HL-60/S4 treated with retinoic acid at 250 ng/mL for 4 days and 3 days (cell line): Measurements from ENCODE around the gene KYAT1.

ENCODE experiments used
- in situ Hi-C: fragments of 300-500 bp; cut with MboI; formaldehyde crosslinking; loops from 2 replicates; pipeline ENCODE4 v1.7.0; 2022; ENCODE audit warnings: low sequenced_read_pairs

Gene KYAT1

DNA sequence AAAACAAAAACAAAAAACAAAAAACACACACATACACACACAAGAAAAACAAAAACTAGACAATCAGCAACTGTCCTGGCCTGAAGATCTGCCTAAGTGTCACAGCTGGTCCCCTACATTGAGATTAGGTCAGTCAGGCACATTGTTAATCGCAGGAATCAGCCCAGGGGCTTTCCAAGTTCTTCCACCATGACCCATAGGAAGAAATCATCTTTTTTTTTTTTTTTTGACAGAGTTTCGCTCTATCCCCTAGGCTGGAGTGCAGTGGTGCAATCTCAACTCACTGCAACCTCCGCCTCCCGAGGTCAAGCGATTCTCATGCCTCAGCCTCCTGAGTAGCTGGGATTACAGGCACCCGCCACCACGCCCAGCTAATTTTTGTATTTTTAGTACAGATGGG, 38.6 kb downstream of the KYAT1 start:
- in situ Hi-C loops, result loop anchor here (25.0 kb wide), 1 partner anchor 769 kb away; the partner anchor contains the start of gene C9orf50

DNA sequence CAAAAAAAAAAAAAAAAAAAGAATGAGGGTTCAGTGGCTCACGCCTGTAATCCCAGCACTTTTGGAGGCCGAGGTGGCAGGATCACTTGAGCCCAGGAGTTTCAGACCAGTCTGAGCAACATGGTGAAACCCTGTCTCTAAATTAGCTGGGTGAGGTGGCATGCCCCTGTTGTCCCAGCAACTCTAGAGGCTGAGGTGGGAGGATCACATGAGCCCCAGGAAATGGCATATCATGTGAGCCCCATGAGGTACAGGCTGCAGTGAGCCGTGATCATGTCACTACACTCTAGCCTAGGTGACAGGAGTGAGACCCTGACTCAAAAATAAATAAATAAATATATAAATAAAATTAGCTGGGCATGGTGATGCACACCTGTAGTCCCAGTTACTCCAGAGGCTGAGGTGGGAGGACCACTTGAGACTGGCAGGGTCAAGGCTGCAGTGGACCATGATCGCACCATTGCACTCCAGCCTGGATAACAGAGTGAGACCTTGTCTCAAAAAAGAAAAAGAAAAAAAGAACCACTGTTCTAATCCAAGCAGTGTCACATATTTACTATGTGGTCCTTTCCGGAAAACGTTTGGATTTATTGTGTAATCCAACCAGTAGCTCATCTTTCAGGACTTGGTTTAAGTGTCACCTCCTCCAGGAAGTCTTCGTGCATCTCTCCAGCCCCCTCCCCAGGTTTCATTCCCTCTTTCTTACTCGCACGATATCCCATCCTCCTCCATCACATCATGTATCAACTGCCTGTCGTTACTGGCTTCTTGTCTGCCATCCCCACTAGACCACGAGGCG, 39.9 kb downstream of the KYAT1 start:
- in situ Hi-C loops, result loop anchor here (25.0 kb wide), 1 partner anchor 770 kb away; the partner anchor contains the start of gene C9orf50

DNA sequence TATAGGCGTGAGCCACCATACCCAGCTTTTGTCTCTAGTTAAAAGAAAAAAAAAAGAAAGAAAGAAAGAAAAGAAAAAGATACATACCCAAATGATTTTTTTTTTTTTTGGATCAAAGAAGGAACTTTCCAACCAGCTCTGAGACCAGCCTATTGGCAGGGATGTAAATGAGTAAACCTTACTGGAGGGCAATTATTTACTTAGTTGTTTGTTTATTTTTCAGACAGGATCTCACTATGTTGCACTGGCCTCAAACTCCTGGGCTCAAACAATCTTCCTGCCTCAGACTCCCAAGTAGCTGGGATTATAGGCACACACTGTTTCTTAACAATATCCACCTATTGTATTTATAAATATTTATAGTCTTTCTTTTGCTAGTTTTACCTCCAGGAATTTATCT, 41.2 kb downstream of the KYAT1 start:
- in situ Hi-C loops, result loop anchor here (25.0 kb wide), 1 partner anchor 772 kb away; the partner anchor contains the start of gene C9orf50

DNA sequence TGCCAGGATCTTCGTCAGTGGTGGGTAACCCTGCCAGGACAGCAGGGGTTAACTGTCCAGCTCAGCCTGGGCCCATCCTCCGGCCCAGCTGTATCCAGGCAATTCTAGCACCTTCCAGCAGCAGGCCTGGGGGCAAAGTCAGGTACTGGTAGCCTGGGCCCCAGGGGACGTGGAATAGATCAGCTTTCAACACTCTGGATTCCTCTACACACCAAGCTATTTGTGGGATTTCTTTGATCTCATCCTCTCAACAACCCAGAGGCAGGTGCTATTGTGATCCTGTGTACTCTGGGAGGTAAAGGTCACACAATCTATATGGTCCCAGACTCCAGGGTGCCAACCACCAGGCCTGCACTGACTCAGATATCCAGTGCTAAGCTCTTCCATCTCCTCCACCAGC, 43.4 kb downstream of the KYAT1 start:
- in situ Hi-C loops, result loop anchor here (25.0 kb wide), 1 partner anchor 774 kb away; the partner anchor contains the start of gene C9orf50

DNA sequence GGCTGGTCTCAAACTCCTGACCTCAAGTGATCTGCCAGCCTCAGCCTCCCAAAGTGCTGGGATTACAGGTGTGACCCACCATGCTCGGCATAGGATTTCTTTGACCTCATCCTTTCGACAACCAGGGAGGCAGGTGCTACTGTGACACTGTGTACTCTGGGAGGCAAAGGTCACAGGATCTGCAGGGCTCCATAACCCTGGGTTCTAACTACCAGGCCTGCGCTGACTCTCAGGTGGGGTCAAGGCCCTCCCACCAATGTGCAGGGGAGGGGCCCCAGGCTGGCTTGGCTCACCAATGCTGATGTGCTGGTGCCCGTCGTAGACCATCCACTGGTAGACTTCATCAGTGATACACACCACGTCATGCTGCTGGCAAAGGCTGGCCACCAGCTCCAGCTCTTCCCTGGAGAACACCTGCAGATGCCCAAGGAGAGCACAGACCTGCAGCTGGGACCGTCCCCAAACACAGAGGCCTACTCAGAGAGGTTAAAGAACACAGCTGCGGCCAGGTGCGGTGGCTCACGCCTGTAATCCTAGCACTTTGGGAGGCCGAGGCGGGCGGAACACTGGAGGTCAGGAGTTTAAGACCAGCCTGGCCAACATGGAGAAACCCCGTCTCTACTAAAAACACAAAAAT, 45.1 kb downstream of the KYAT1 start:
- in situ Hi-C loops, result loop anchor here (25.0 kb wide), 1 partner anchor 776 kb away; the partner anchor contains the start of gene C9orf50

DNA sequence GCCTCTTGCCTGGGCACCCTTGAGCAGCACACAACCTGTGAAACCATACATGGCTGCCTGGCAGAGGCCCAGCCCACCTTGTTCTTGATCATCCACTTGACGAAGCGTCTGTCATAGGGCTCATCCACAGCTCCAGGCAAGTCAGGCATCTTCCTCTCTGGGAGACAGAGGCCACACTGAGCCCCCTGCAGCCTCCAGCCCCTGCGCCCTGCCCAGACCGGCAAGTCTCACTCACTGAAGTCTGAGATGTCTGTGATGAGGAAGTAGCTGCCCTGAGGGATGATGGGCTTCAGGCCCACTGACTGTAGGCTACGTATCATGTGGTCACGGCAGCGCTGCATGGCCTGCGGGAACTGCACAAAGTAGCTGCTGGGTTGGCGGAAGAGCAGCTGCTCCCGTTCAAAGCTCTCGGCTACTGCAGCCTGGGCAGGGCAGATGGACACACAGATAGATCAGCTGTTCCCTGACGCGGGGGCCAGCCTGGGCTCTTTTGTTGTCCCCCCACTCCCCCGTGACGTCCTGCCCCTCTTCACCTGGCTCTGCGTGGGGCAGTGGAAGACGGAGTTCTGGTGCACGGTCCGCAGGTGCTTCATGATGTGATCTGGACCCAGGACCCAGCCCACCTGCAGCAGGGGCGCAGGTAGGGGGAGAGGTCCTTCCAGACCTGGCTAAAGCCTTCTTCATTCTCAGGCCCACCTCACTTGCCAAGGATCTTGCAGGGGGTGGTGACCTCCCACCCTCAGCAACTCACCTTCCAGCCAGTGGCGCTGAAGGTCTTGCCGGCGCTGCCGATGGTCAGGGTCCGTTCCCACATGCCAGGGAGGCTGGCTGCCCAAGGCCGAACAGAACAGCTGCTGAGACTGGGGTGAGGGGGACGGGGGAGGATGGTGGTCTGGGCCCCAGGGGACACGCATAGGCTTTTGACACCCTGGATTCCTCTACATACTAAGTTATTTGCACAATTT, 46.2 kb downstream of the KYAT1 start:
- in situ Hi-C loops, result loop anchor here (25.0 kb wide), 1 partner anchor 777 kb away; the partner anchor contains the start of gene C9orf50

DNA sequence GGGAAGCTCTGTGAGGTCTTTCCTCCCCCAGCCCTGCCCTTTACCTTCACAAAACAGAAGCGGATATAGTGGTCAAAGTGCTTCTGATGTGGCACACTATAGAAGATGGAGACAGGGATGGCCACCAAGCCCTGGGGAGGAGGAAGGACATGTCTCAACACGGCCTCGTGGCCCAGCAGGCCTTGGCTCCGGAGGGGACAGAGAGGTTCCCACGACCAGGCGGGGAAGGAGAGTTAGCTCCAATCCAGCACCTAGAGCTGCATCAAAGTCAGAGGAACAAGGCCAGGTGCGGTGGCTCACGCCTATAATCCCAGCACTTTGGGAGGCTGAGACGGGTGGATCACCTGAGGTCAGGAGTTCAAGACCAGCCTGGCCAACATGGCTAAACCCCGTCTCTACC, 48.1 kb downstream of the KYAT1 start:
- in situ Hi-C loops, result loop anchor here (25.0 kb wide), 1 partner anchor 779 kb away; the partner anchor contains the start of gene C9orf50

DNA sequence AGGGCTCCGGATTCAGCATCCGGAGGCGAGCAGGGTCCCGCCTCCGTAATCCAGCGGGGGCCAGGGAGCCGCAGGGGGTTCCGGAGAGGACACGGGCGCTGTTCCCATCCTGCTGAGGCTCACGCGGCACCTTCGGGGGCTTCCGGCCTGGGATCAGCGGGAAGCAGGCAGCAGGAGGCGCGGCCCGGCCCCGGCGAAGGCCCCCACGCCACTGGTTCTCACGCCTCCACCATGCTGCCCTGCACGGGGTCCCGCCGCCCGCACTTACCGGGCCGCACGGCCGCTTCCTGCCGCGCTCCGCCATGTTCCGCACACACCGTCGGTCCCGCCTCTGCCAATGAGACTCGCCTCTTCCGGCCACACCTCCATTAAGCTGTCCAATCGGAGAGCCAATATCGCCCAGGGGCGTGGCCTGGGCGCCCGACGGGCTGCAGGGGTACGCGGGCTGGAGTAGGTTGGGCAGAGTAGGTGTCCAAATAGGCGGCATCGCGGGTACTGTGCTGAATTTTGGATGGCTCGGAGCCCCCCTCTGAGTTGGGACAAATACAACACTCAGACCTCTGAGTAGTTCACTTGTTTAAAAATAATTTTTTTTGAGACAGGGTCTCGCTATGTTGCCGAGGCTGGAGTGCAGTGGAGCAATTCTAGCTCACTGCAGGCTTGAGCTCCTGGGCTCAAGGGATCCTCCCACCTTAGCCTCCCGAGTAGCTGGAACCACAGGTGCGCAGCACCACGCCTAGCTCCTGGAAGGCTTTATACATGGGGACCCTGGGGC, 52.1 kb downstream of the KYAT1 start, which contains the start of gene SPOUT1:
SPOUT1 (minus strand) TSS at position 318 of the 775 bp plus-strand sequence; CDS start at position 304, 14 bp downstream.
- in situ Hi-C loops, result loop anchor here (25.0 kb wide), 1 partner anchor 783 kb away; the partner anchor contains the start of gene C9orf50

DNA sequence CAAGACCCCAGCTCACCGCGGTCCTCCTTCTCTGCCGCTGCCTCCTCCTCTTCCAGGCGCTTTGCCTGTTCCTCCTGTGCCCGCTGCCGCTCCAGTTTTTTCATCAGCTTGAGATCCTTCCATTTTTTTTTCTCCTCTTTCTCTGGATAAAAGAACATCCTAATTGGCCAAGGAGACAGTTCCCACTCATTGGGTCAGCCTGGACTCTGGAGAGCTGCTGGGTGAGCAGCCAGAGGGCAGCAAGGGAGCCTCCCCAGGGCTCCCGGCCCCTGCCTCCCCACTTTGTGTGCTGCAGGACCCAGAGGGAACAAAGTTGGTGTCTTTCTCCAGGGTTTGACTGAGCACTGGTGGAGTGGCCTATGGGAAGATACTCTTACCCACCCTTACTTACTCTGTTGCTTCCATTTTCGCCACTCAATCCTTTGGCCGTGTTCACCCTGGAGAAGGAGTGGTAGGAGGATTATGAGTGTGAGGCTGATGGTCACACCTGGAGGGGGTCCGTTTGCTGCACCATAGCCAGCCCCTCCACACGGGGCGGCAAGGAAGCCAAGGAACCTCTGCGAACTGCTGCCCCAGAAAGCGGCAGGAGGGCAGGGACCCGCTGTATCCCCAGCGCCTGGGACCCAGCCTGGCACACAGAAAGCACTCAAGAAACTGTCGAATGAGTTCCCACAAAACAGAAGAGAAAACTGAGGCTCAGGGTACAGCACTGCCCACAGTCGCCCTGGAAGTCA, 52.9 kb downstream of the KYAT1 start:
- in situ Hi-C loops, result loop anchor here (25.0 kb wide), 1 partner anchor 783 kb away; the partner anchor contains the start of gene C9orf50

DNA sequence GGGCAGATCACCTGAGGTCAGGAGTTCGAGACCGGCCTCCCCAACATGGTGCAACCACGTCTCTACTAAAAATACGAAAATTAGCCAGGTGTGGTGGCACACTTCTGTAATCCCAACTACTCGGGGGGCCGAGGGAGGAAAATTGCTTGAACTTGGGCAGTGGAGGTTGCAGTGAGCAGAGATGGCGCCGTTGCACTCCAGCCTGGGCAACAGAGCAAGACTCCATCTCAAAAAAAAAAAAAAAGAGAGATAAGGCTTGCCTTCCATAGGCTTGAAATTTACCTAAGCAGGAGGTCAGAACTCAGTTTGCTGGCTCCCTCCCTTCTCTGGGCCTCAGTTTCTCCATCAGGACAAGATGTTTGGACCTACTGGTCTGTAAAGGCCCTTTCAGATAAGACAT, 53.5 kb downstream of the KYAT1 start:
- in situ Hi-C loops, result loop anchor here (25.0 kb wide), 1 partner anchor 784 kb away; the partner anchor contains the start of gene C9orf50

DNA sequence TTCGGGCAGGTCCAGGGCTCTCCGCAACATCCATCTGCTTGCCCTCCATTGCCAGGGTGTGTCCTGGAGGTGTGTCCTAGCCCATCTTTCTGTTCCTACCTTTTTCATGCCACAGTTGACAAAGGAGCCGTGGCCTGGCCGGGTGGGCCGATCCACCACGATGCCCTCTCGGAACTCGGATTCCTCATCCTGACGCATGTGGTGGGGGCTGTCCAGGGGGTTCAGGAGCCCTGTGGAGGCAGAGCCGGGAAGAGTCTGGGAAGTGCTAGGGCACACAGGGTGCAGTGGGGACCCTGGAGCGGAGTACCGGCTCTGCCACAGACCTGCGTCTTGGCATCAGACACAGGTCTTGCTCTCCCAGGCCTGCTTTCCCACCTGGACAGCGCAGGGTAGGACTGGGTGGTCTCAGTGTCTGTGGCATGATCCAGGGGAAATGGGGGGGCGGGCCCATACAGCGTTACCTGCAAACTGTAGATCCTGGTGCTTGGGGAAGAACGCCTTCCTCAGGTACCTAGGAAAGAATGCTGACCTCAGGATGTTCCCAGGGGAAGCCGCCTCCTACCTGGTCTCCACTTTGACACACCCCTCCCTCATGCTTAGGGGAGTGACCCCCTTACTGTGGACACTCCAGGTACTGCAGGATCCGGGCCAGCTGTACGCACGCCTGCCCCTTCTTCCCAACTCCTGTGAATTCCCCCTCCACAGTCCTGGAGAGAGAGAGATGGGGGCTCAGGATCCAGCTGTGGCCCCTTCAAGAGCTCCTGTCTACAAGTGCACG, 55.6 kb downstream of the KYAT1 start:
- in situ Hi-C loops, result loop anchor here (25.0 kb wide), 1 partner anchor 786 kb away; the partner anchor contains the start of gene C9orf50

DNA sequence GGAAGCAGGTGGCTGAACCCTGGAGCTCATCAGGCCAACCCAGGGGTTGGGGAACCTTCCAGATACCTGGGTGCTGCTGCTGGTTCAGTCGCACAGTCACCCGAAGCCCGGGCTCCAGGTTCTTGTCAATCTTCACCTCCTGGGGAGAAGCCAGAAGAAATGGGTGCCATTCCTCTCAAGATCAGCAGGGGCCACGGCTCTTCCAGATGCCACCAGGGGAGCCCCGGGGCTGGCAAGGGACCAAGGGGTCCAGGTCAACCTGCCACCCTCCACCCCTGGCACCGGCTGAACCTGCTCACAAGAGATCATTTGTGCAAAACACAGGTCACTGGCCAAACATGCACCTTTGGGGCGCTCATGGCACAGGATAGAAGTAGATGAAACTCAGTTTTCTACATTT, 56.8 kb downstream of the KYAT1 start:
- in situ Hi-C loops, result loop anchor here (25.0 kb wide), 1 partner anchor 787 kb away; the partner anchor contains the start of gene C9orf50

DNA sequence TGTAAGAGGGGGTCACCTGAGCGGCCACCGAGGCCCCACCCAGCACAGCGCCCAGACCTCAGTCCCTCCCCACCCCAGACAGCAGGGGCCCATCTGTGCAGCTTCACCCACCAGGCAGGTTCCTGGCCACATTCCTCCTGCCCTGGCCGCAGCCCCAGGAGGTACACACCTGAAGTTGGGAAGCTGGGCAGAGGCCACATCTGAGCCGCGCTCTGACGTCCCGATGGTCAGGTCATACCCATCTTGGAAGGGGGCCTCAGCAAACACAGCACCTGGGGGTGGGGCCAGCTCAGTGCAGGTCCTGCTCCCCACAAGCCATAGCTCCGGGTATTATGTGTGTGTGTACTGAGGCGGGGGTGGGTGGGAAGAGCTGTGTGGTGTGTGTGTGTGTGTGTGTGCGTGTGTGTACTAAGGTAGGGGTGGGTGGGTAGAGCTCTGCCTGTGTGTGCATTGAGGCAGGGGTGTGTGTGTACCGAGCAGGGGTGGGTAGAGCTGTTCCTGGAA, 57.8 kb downstream of the KYAT1 start:
- in situ Hi-C loops, result no loop called here

DNA sequence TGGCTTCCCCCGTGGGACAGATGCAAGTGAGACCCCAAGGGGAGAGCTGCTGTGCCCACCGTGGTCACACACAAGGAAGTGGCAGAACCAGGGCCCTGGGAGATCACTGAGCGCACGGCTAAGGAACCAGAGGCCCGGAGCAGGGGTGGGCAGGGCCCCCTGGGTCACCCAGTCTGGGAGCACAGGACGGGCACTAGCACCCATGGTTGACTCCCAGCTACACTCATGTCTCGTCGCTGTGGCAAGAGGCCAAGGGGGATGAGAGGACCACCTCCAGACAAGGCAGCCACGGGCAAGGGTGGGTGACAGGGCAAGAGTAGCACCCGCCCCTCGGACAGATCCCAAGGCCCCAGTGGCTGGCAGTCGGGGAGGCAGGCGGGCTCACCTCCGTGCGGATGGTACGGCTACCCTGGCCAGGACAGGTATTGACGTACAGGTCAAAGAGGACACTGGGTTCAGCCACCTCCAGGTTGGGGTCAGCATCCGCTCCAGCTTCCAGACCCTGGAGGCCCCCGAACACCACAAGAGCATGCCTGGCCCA, 58.3 kb downstream of the KYAT1 start:
- in situ Hi-C loops, result no loop called here

DNA sequence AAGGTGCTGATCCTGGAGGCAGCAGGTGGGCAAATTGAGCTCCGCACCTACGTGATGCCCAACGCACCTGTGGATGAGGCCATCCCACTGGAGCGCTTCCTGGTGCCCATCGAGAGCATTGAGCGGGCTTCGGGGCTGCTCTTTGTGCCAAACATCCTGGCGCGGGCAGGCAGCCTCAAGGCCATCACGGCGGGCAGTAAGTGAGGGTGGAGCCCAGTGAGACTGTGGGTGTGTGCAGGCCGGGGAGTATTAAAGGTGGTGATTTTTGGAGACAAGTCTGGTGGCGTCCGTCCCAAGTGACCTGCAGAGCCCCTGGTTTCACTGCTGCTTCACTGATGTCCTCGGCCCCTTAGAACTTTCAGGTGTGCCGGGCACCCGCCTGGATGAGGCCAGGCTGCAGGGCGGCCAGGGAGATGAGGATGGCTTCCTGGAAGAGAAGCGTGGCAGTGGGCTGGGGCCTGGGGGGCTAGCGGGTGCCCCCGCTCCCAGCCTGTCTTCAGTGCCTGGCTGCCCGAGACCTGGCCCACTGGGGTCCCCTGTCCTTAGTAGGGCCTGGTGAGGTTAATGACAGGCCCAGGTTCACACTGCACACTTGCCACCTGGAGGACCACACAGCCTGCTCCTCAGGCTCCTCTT, 59.2 kb downstream of the KYAT1 start:
- in situ Hi-C loops, result no loop called here

DNA sequence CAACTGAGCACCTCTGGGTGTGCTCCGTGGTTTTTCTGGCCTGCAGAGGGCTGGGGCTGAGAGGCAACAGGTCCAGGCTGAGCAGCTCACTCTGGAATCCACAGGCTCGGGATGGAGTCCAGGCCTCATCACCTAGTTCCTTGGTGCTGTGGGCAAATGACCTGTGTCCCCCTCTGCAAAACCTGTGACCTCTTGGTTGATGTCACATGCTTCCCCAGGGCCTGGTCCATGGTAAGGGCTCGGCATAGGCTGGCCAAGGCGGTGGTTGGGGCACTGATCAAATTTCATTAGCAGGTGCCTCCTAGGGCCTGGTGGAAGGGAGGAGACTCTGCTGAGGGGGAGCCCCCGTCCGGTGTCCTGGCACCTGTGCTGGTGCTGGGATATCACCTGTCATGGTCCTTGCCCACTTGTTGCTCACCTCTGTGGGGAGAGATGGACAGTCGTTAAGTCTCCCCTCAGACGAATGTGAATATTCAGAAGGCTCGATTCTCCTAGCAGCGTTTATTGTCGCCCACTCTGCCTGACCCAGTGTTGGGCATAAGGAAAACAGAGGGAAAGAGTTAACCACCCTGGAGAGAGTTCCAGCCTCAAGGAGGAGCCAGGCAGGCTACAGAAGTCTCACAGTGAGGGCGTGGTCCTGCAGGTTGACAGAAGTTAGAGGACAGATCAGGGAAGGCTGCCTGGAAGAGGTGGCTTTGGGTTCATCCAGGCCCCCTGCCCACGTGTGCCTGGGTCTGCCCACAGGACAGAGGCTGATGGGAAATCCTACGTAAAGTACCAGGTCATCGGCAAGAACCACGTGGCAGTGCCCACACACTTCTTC, 60.0 kb downstream of the KYAT1 start:
- in situ Hi-C loops, result no loop called here
